Activated naive CD8-positive, alpha-beta T cell (primary cell): ENCODE data around the gene NSUN2.
"Not testable (repeated sequence)": the region's sequence is repeated elsewhere in the genome, so short reads cannot be mapped to it uniquely, and the experiment has no call there.

ENCODE experiments used
- H3K27ac Mint-ChIP-seq: one replicate; pipeline ENCODE4 v1.8.0; 2021; ENCODE audit warnings: mixed read lengths
- H3K27me3 Mint-ChIP-seq: one replicate; pipeline ENCODE4 v1.8.0; 2021; ENCODE audit warnings: mixed read lengths
- H3K36me3 Mint-ChIP-seq: one replicate; pipeline ENCODE4 v1.8.0; 2021; ENCODE audit warnings: mixed read lengths
- H3K4me1 Mint-ChIP-seq: one replicate; pipeline ENCODE4 v1.8.0; 2021; ENCODE audit warnings: low read depth, mixed read lengths
- H3K4me3 Mint-ChIP-seq: one replicate; pipeline ENCODE4 v1.8.0; 2021; ENCODE audit warnings: mild to moderate bottlenecking, mixed read lengths
- H3K9me3 Mint-ChIP-seq: one replicate; pipeline ENCODE4 v1.8.0; 2021; ENCODE audit warnings: low read depth, mixed read lengths

NSUN2 gene

GRCh38 chr5:6659941-6660684 is 27.3 kb upstream of the NSUN2 start:
- no peaks in the 10 kb centered on the region for H3K27me3 Mint-ChIP-seq
- H3K4me3 Mint-ChIP-seq: no peak overlapping the region
- no peaks in the 10 kb centered on the region for H3K9me3 Mint-ChIP-seq
- no peak overlapping the region for H3K27ac Mint-ChIP-seq
- H3K36me3 Mint-ChIP-seq: peaks cover 20% of the 10 kb centered on the region
- H3K4me1 Mint-ChIP-seq: no peaks in the 10 kb centered on the region

GRCh38 chr5:6656680-6657079 is 23.8 kb upstream of the NSUN2 start:
- Mint-ChIP-seq H3K36me3 (peaks cover 24% of the 10 kb centered on the region), H3K4me1 (no peaks in the 10 kb centered on the region), H3K4me3 (no peak overlapping the region), H3K27me3 (no peaks in the 10 kb centered on the region), H3K27ac (no peak overlapping the region), H3K9me3 (no peaks in the 10 kb centered on the region)

GRCh38 chr5:6655432-6655831 is 22.6 kb upstream of the NSUN2 start:
- Mint-ChIP-seq H3K9me3 (no peaks in the 10 kb centered on the region), H3K27ac (no peak overlapping the region), H3K27me3 (no peaks in the 10 kb centered on the region), H3K36me3 (peaks cover 24% of the 10 kb centered on the region), H3K4me1 (no peaks in the 10 kb centered on the region), H3K4me3 (no peak overlapping the region)

GRCh38 chr5:6652025-6652424 is 19.2 kb upstream of the NSUN2 start:
- H3K36me3 Mint-ChIP-seq: peaks cover 32% of the 10 kb centered on the region
- H3K9me3 Mint-ChIP-seq: no peaks in the 10 kb centered on the region
- no peak overlapping the region for H3K27ac Mint-ChIP-seq
- peaks cover 1% of the 10 kb centered on the region for H3K4me1 Mint-ChIP-seq
- no peak overlapping the region for H3K4me3 Mint-ChIP-seq
- H3K27me3 Mint-ChIP-seq: no peaks in the 10 kb centered on the region

GRCh38 chr5:6649681-6650080 is 16.8 kb upstream of the NSUN2 start:
- peaks cover 1% of the 10 kb centered on the region for H3K4me1 Mint-ChIP-seq
- no peaks in the 10 kb centered on the region for H3K9me3 Mint-ChIP-seq
- peaks cover 18% of the 10 kb centered on the region for H3K36me3 Mint-ChIP-seq
- H3K27me3 Mint-ChIP-seq: no peaks in the 10 kb centered on the region
- H3K27ac Mint-ChIP-seq: no peak overlapping the region
- H3K4me3 Mint-ChIP-seq: no peak overlapping the region

GRCh38 chr5:6649186-6649585 is 16.3 kb upstream of the NSUN2 start:
- Mint-ChIP-seq H3K36me3 (peaks cover 18% of the 10 kb centered on the region), H3K9me3 (no peaks in the 10 kb centered on the region), H3K27ac (no peak overlapping the region), H3K4me3 (no peak overlapping the region), H3K4me1 (peaks cover 1% of the 10 kb centered on the region), H3K27me3 (no peaks in the 10 kb centered on the region)

GRCh38 chr5:6645571-6646362 is 12.9 kb upstream of the NSUN2 start:
- H3K27ac Mint-ChIP-seq, H3K4me3 Mint-ChIP-seq, H3K27me3 Mint-ChIP-seq, H3K4me1 Mint-ChIP-seq, H3K9me3 Mint-ChIP-seq: not testable (repeated sequence)
- peaks cover 13% of the 10 kb centered on the region for H3K36me3 Mint-ChIP-seq

- no peaks in the 10 kb centered on the region for H3K9me3 Mint-ChIP-seq
- H3K4me3 Mint-ChIP-seq: no peak overlapping the region
- H3K27me3 Mint-ChIP-seq: no peaks in the 10 kb centered on the region
- H3K27ac Mint-ChIP-seq: no peak overlapping the region
- no peaks in the 10 kb centered on the region for H3K4me1 Mint-ChIP-seq
- peaks cover 11% of the 10 kb centered on the region for H3K36me3 Mint-ChIP-seq
Measured at GRCh38 chr5:6644794-6645241, 12.0 kb upstream of the NSUN2 start.

GRCh38 chr5:6642655-6643054 is 9.8 kb upstream of the NSUN2 start:
- no peaks in the 10 kb centered on the region for H3K27me3 Mint-ChIP-seq

GRCh38 chr5:6638236-6638635 is 5.4 kb upstream of the NSUN2 start:
- Mint-ChIP-seq H3K9me3 (no peaks in the 10 kb centered on the region), H3K4me3 (no peak overlapping the region), H3K27me3 (no peaks in the 10 kb centered on the region), H3K4me1 (peaks cover 5% of the 10 kb centered on the region), H3K27ac (no peak overlapping the region), H3K36me3 (peaks cover 4% of the 10 kb centered on the region)

More at GRCh38 chr5:6642655-6643054, 9.8 kb upstream of the NSUN2 start:
- H3K4me3 Mint-ChIP-seq: no peak overlapping the region
- no peaks in the 10 kb centered on the region for H3K9me3 Mint-ChIP-seq
- H3K4me1 Mint-ChIP-seq: no peaks in the 10 kb centered on the region
- H3K27ac Mint-ChIP-seq: no peak overlapping the region
- H3K36me3 Mint-ChIP-seq: peaks cover 6% of the 10 kb centered on the region

- H3K36me3 Mint-ChIP-seq: peaks cover 4% of the 10 kb centered on the region
- H3K4me1 Mint-ChIP-seq: peaks cover 5% of the 10 kb centered on the region
- H3K27ac Mint-ChIP-seq: no peak overlapping the region
- no peak overlapping the region for H3K4me3 Mint-ChIP-seq
- H3K27me3 Mint-ChIP-seq: no peaks in the 10 kb centered on the region
- no peaks in the 10 kb centered on the region for H3K9me3 Mint-ChIP-seq
Measured at GRCh38 chr5:6637590-6637989, 4.7 kb upstream of the NSUN2 start.

GRCh38 chr5:6637022-6637421 is 4.2 kb upstream of the NSUN2 start:
- no peak overlapping the region for H3K27ac Mint-ChIP-seq
- no peaks in the 10 kb centered on the region for H3K9me3 Mint-ChIP-seq
- H3K4me3 Mint-ChIP-seq: no peak overlapping the region
- H3K27me3 Mint-ChIP-seq: no peaks in the 10 kb centered on the region
- H3K36me3 Mint-ChIP-seq: peaks cover 4% of the 10 kb centered on the region
- peaks cover 10% of the 10 kb centered on the region for H3K4me1 Mint-ChIP-seq

GRCh38 chr5:6636293-6636692 is 3.4 kb upstream of the NSUN2 start:
- peaks cover 14% of the 10 kb centered on the region for H3K4me1 Mint-ChIP-seq
- H3K27me3 Mint-ChIP-seq: no peaks in the 10 kb centered on the region
- peaks cover 6% of the 10 kb centered on the region for H3K36me3 Mint-ChIP-seq
- H3K9me3 Mint-ChIP-seq: no peaks in the 10 kb centered on the region
- no peak overlapping the region for H3K4me3 Mint-ChIP-seq
- H3K27ac Mint-ChIP-seq: no peak overlapping the region

GRCh38 chr5:6634788-6635430 is 2.1 kb upstream of the NSUN2 start:
- Mint-ChIP-seq H3K4me3 (peak overlapping the region; percentile 72), H3K4me1 (peaks cover 28% of the 10 kb centered on the region), H3K36me3 (peaks cover 16% of the 10 kb centered on the region), H3K27ac (no peak overlapping the region), H3K9me3 (no peaks in the 10 kb centered on the region), H3K27me3 (no peaks in the 10 kb centered on the region)

GRCh38 chr5:6634306-6634705 is 1.5 kb upstream of the NSUN2 start:
- Mint-ChIP-seq H3K9me3 (no peaks in the 10 kb centered on the region), H3K36me3 (peaks cover 18% of the 10 kb centered on the region), H3K4me3 (peak overlapping the region; percentile 100), H3K4me1 (peaks cover 34% of the 10 kb centered on the region), H3K27ac (peak overlapping the region; percentile 61), H3K27me3 (no peaks in the 10 kb centered on the region)
